Measurements from ENCODE around the gene CREBL2.

DNA sequence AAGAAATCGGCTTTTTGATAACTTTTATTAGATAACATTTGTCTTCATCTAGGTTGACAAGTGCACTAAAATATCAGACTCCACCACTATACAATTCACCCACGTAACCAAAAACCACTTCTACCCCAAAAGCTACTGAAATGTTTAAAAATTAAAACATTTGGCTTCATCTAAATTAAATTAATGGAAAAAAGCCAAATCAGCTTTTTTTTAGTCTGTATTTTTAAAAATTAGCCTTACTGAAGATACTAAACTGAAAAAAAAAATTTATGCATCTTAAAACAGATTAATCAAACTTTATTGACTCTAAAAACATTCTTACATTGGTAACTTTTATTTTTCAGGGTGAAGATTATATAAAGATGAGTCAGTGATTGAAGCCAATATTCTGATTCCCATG, 30.0 kb downstream of the CREBL2 start:
- TF ChIP-seq, protein P1, sequence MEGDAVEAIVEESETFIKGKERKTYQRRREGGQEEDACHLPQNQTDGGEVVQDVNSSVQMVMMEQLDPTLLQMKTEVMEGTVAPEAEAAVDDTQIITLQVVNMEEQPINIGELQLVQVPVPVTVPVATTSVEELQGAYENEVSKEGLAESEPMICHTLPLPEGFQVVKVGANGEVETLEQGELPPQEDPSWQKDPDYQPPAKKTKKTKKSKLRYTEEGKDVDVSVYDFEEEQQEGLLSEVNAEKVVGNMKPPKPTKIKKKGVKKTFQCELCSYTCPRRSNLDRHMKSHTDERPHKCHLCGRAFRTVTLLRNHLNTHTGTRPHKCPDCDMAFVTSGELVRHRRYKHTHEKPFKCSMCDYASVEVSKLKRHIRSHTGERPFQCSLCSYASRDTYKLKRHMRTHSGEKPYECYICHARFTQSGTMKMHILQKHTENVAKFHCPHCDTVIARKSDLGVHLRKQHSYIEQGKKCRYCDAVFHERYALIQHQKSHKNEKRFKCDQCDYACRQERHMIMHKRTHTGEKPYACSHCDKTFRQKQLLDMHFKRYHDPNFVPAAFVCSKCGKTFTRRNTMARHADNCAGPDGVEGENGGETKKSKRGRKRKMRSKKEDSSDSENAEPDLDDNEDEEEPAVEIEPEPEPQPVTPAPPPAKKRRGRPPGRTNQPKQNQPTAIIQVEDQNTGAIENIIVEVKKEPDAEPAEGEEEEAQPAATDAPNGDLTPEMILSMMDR (IDR thresholded peaks at IDR 0.05), result no peak
- TF ChIP-seq EZH2 (IDR thresholded peaks at IDR 0.05; ENCODE audit: borderline replicate concordance, insufficient read depth, low read depth, low read length, poor library complexity, severe bottlenecking), result no peak
